HepG2 (cell line): ENCODE results near the gene TMEM198. TPM values are rescaled to one million over a fixed set of nuclear protein-coding genes. Genes with fewer than 3 reads are reported as not detected.

Experiments
- AHR ChIP-seq: IDR thresholded peaks from 2 replicates; pipeline ENCODE4 v1.6.1; 2018; ENCODE audit warnings: missing genetic modification reagents, missing compliant biosample characterization
- CEBPZ ChIP-seq: IDR thresholded peaks from 2 replicates; pipeline ENCODE4 v1.6.1; 2012; ENCODE audit warnings: low read length, improper control_type of control experiment
- ELK4 ChIP-seq: sonication (generic); formaldehyde crosslinking; IDR thresholded peaks from 2 replicates; pipeline ENCODE4 v1.9.0; 2021; ENCODE audit warnings: missing genetic modification reagents, borderline replicate concordance
- FOXM1 ChIP-seq: sonication (generic); formaldehyde crosslinking; IDR thresholded peaks from 2 replicates; pipeline ENCODE4 v1.5.0; 2020; ENCODE audit warnings: missing genetic modification reagents
- HINFP ChIP-seq: sonication (generic); formaldehyde crosslinking; IDR thresholded peaks from 2 replicates; pipeline ENCODE4 v1.4.0; 2020; ENCODE audit warnings: low read depth, mild to moderate bottlenecking, missing genetic modification reagents
- IRX3 ChIP-seq: sonication (generic); formaldehyde crosslinking; IDR thresholded peaks from 2 replicates; pipeline ENCODE4 v1.8.1; 2023; ENCODE audit warnings: mild to moderate bottlenecking, low read depth, missing genetic modification reagents, borderline replicate concordance
- KDM6A ChIP-seq: IDR thresholded peaks from 2 replicates; pipeline ENCODE4 v1.6.1; 2016; ENCODE audit warnings: low read depth
- MAFG ChIP-seq: sonication (generic); formaldehyde crosslinking; IDR thresholded peaks from 2 replicates; pipeline ENCODE4 v1.5.1; 2020; ENCODE audit warnings: mild to moderate bottlenecking, missing genetic modification reagents
- MED8 ChIP-seq: sonication (generic); formaldehyde crosslinking; IDR thresholded peaks from 2 replicates; pipeline ENCODE4 v1.8.1; 2023; ENCODE audit warnings: mild to moderate bottlenecking, missing genetic modification reagents; ENCODE audit not compliant: insufficient replicate concordance
- MNT ChIP-seq: fragments of 450-650 bp; IDR thresholded peaks from 2 replicates; pipeline ENCODE4 v1.6.1; 2016
- NCOR1 ChIP-seq: fragments of 200-600 bp; sonication (generic); IDR thresholded peaks from 2 replicates; pipeline ENCODE4 v1.7.0; 2017; ENCODE audit warnings: antibody characterized with exemption, low read length, borderline replicate concordance
- NFE2L1 ChIP-seq: sonication (generic); formaldehyde crosslinking; IDR thresholded peaks from 2 replicates; pipeline ENCODE4 v1.4.0; 2020; ENCODE audit warnings: missing genetic modification reagents, mild to moderate bottlenecking, borderline replicate concordance
- SATB2 ChIP-seq: sonication (generic); formaldehyde crosslinking; IDR thresholded peaks from 2 replicates; pipeline ENCODE4 v1.5.0; 2020; ENCODE audit warnings: missing genetic modification reagents
- SNAPC2 ChIP-seq: sonication (generic); formaldehyde crosslinking; IDR thresholded peaks from 2 replicates; pipeline ENCODE4 v1.8.1; 2022; ENCODE audit warnings: mild to moderate bottlenecking, missing genetic modification reagents
- SYNCRIP ChIP-seq: fragments of 200-400 bp; formaldehyde crosslinking; IDR thresholded peaks from 2 replicates; pipeline ENCODE4 v1.6.1; 2018; ENCODE audit warnings: mild to moderate bottlenecking, low read depth, low read length; ENCODE audit not compliant: insufficient read depth
- TFDP2 ChIP-seq: sonication (generic); formaldehyde crosslinking; IDR thresholded peaks from 2 replicates; pipeline ENCODE4 v1.4.0; 2020; ENCODE audit warnings: missing genetic modification reagents
- ZNF292 ChIP-seq: sonication (generic); formaldehyde crosslinking; IDR thresholded peaks from 2 replicates; pipeline ENCODE4 v1.8.1; 2022; ENCODE audit warnings: mild to moderate bottlenecking, low read depth, missing genetic modification reagents, borderline replicate concordance
- ZNF383 ChIP-seq: sonication (generic); formaldehyde crosslinking; IDR thresholded peaks from 2 replicates; pipeline ENCODE4 v1.4.0; 2020; ENCODE audit warnings: missing genetic modification reagents, mild to moderate bottlenecking, borderline replicate concordance
- ZNF761 ChIP-seq: sonication (generic); formaldehyde crosslinking; conservative IDR thresholded peaks from 2 replicates; pipeline ENCODE4 v1.4.0; 2020; ENCODE audit warnings: mild to moderate bottlenecking, missing genetic modification reagents
- ZSCAN30 ChIP-seq: sonication (generic); formaldehyde crosslinking; IDR thresholded peaks from 2 replicates; pipeline ENCODE4 v1.5.0; 2020; ENCODE audit warnings: mild to moderate bottlenecking, missing genetic modification reagents
- polyA plus RNA-seq, 8 experiments: library from polyadenylated mRNA; depleted of rRNA in 3 of 8; stranded (reverse) in 7 of 8; unstranded in 1 of 8; fragments of >200 nt; fragmentation: Illumina TruSeq in 4 of 8; extraction: Trizol in 4 of 8; gene quantifications; 2 replicates each; pipeline versions ENCODE4 v1.2.1 to v1.2.3, GENCODE V29; 2011 to 2016; ENCODE audit warnings: low read depth in 4 of 8, missing spikeins in 1 of 8, mixed read lengths in 1 of 8; ENCODE audit not compliant: insufficient read depth in 1 of 8
- total RNA-seq, 5 experiments: library from RNA; depleted of rRNA; stranded (reverse); fragments of >200 nt; fragmentation: Illumina TruSeq; extraction: Trizol; gene quantifications; 2 replicates each; pipeline ENCODE4 v1.2.3, GENCODE V29; 2016; ENCODE audit warnings: low read depth in 1 of 5

The TMEM198 gene
- total and polyA plus RNA-seq, 2 of the 13 experiments (the other 11 are each of a cell fraction or from before 2014, with no cell fraction given): 17.3 to 23.5 TPM

- TF ChIP-seq CEBPZ (no peak), AHR (CRISPR knock-in tag) (peak; percentile 87; the same call in 1 of the 2 replicates), TFDP2 (CRISPR knock-in tag) (peak; percentile 53; the same call in 1 of the 2 replicates), MED8 (no peak), ELK4 (no peak), NFE2L1 (CRISPR knock-in tag) (0 out of 2 replicates have a peak, but pooled peaks have one; percentile 58), ZNF383 (CRISPR knock-in tag) (no peak), HINFP (CRISPR knock-in tag) (0 out of 2 replicates have a peak, but pooled peaks have one; percentile 16), SYNCRIP (no peak), SNAPC2 (CRISPR knock-in tag) (no peak), SATB2 (CRISPR knock-in tag) (no peak), ZSCAN30 (no peak), KDM6A (CRISPR knock-in tag) (no peak), ZNF761 (CRISPR knock-in tag) (no peak; the same call in 1 of the 2 replicates), IRX3 (CRISPR knock-in tag) (no peak), NCOR1 (no peak), MAFG (CRISPR knock-in tag) (no peak), FOXM1 (CRISPR knock-in tag) (no peak), MNT (no peak), ZNF292 (CRISPR knock-in tag) (peak; percentile 81)
Measured at GRCh38 chr2:219497495-219498279, 46.1 kb upstream of the TMEM198 start (continued).
